GM13976 (cell line): Measurements from ENCODE around the gene CAMKMT.

Experiments
- DNase-seq: peaks from one replicate; pipeline ENCODE4 v3.0.0; 2012; ENCODE audit warnings: low spot score
- in situ Hi-C: fragments of 300-500 bp; cut with MboI; formaldehyde crosslinking; loops from one replicate; pipeline ENCODE4 v1.12.0; 2022; ENCODE audit warnings: low sequenced_read_pairs, mixed read lengths, inconsistent platforms; ENCODE audit not compliant: unreplicated experiment
- TF ChIP-seq, protein P1 (sequence below): IDR thresholded peaks from 2 replicates; pipeline ENCODE4 v1.5.1; 2012; ENCODE audit warnings: borderline replicate concordance, mild to moderate bottlenecking; ENCODE audit not compliant: insufficient read depth; ENCODE audit errors: extremely low read depth, missing control alignments, control extremely low read depth

Gene CAMKMT

GRCh38 chr2:44679584-44679983 is 317.8 kb downstream of the CAMKMT start:
- no peak for DNase-seq
- in situ Hi-C loops = no loop called here
- TF ChIP-seq, protein P1, sequence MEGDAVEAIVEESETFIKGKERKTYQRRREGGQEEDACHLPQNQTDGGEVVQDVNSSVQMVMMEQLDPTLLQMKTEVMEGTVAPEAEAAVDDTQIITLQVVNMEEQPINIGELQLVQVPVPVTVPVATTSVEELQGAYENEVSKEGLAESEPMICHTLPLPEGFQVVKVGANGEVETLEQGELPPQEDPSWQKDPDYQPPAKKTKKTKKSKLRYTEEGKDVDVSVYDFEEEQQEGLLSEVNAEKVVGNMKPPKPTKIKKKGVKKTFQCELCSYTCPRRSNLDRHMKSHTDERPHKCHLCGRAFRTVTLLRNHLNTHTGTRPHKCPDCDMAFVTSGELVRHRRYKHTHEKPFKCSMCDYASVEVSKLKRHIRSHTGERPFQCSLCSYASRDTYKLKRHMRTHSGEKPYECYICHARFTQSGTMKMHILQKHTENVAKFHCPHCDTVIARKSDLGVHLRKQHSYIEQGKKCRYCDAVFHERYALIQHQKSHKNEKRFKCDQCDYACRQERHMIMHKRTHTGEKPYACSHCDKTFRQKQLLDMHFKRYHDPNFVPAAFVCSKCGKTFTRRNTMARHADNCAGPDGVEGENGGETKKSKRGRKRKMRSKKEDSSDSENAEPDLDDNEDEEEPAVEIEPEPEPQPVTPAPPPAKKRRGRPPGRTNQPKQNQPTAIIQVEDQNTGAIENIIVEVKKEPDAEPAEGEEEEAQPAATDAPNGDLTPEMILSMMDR = no peak

DNA sequence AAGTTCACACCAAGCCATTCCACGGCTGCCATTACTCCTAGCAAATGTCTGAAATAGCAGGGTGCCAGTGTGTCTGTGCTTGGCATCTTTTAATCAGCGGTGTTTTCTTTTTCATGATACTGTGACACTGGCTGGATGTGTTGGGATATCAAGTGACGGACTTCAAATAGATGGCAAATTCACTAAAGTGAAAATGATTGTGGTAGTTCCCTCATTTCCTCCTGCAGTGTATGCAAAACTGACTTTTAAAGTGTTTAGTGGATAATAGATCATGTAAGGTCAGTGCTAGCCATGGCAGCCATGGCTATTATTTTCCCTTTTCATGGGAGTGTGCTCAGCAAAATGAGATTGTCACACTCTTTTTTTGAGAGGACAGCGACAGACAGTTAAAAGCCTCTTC is 318.2 kb downstream of the CAMKMT start:
- in situ Hi-C loops = no loop called here
- DNase-seq = no peak

DNA sequence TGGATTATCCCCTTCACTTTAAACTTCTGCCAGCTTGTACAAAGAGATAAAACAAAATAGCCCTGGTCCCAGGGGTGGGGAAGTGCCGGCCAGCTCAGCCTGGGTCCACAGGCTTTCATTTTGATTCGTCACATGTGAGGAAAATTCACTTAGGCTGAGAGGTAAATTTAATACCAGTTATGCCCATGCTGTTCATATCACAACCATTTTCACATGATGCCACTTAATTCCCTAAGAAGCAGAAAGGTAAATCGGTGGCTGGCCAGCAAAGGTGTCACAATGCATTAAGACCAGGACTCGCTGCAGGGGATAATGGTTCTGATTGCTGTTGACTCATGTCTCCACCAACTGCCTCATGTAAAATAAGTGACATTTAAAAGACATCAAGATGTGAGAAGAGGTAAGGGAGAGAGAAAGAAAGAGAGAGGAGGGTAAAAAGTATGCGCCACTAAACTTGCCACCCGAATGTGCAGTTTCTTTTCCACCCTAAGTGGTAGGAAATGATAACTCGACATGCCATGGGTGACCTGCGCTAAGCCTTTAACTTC is 318.8 kb downstream of the CAMKMT start:
- TF ChIP-seq, protein P1 = no peak
- in situ Hi-C loops = no loop called here
- no peak for DNase-seq

More for the DNA sequence above, 318.2 kb downstream of the CAMKMT start:
- TF ChIP-seq, protein P1 = no peak

GRCh38 chr2:44680983-44681531 is 319.3 kb downstream of the CAMKMT start:
- TF ChIP-seq, protein P1 = no peak
- no peak for DNase-seq
- in situ Hi-C loops = no loop called here

DNA sequence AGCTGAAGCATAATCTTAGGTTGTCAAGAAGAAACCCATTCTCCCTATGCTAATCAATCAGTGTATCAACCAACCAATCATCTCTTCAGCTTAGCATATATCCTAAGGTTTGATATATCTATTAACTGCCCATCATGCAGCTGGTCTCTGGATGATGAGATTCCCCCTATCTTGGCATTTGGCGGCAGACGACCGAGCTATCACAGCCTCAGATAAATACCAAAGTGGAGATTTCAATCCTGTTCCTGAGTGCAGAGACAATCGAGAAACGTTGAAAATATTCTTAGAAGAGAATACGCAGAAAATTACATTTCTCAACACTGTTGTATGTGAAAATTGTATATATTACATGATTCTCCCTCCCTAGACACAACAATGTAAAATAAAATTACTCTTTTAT is 320.7 kb downstream of the CAMKMT start:
- in situ Hi-C loops = no loop called here

DNA sequence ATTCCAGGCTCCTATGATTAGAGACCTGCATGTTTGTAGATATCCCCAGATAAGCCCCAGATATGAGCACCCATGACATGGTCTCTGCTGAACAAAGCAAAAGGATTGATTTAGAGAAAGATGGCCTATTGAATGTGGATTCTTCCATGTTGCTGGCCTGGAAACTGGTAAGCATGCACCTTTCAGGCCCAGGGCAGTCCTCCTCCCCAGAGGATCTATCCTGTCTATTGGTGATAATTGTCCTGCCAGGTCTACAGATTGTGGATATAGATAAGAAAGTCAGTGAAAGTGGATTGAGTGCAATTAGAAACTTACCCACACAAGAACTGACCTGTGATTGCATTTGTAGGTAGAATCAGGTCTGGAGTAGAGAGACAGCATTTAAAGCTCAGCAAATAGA is 322.8 kb downstream of the CAMKMT start:
- in situ Hi-C loops = no loop called here
- no peak for DNase-seq
- TF ChIP-seq, protein P1 = no peak

More for the DNA sequence above, 320.7 kb downstream of the CAMKMT start:
- DNase-seq = no peak
- TF ChIP-seq, protein P1 = no peak

GRCh38 chr2:44686561-44686960 is 324.8 kb downstream of the CAMKMT start:
- in situ Hi-C loops = no loop called here
- DNase-seq = no peak
- TF ChIP-seq, protein P1 = no peak
